HepG2 (cell line): ENCODE data around the gene CDX1. TPM values are rescaled to one million over a fixed set of nuclear protein-coding genes. Genes with fewer than 3 reads are reported as not detected.
A peak's percentile ranks its signal among the peaks of the same experiment; 100 is the strongest.

ENCODE experiments used
- ATF6 ChIP-seq: sonication (generic); formaldehyde crosslinking; conservative IDR thresholded peaks from 2 replicates; pipeline ENCODE4 v1.4.0; 2020; ENCODE audit warnings: missing genetic modification reagents
- CERS6 ChIP-seq: sonication (generic); formaldehyde crosslinking; IDR thresholded peaks from 2 replicates; pipeline ENCODE4 v1.5.0; 2020; ENCODE audit warnings: missing genetic modification reagents
- GMEB1 ChIP-seq: sonication (generic); formaldehyde crosslinking; IDR thresholded peaks from 2 replicates; pipeline ENCODE4 v1.5.1; 2020; ENCODE audit warnings: missing genetic modification reagents, mild to moderate bottlenecking, borderline replicate concordance
- GZF1 ChIP-seq: sonication (generic); formaldehyde crosslinking; IDR thresholded peaks from 2 replicates; pipeline ENCODE4 v1.5.1; 2020; ENCODE audit warnings: mild to moderate bottlenecking, missing genetic modification reagents
- KLF6 ChIP-seq: IDR thresholded peaks from 2 replicates; pipeline ENCODE4 v1.8.0; 2016; ENCODE audit warnings: missing biosample characterization, missing genetic modification reagents
- MED13 ChIP-seq: sonication (generic); formaldehyde crosslinking; IDR thresholded peaks from 2 replicates; pipeline ENCODE4 v1.5.0; 2020; ENCODE audit warnings: missing genetic modification reagents
- RCOR2 ChIP-seq: IDR thresholded peaks from 2 replicates; pipeline ENCODE4 v1.6.1; 2016; ENCODE audit warnings: missing biosample characterization, missing genetic modification reagents
- SNAPC5 ChIP-seq: sonication (generic); formaldehyde crosslinking; IDR thresholded peaks from 2 replicates; pipeline ENCODE4 v1.8.1; 2023; ENCODE audit warnings: mild to moderate bottlenecking, missing genetic modification reagents, borderline replicate concordance
- THRA ChIP-seq: sonication (generic); formaldehyde crosslinking; IDR thresholded peaks from 2 replicates; pipeline ENCODE4 v1.4.0; 2020; ENCODE audit warnings: missing genetic modification reagents, borderline replicate concordance
- ZC3H13 ChIP-seq: sonication (generic); formaldehyde crosslinking; IDR thresholded peaks from 2 replicates; pipeline ENCODE4 v1.8.1; 2023; ENCODE audit warnings: mild to moderate bottlenecking, missing genetic modification reagents, moderate library complexity
- ZNF18 ChIP-seq: sonication (generic); formaldehyde crosslinking; IDR thresholded peaks from 2 replicates; pipeline ENCODE4 v1.8.0; 2022; ENCODE audit warnings: mild to moderate bottlenecking, missing genetic modification reagents; ENCODE audit not compliant: insufficient replicate concordance
- ZNF331 ChIP-seq: sonication (generic); formaldehyde crosslinking; IDR thresholded peaks from 2 replicates; pipeline ENCODE4 v1.4.0; 2020; ENCODE audit warnings: missing genetic modification reagents
- ZNF354B ChIP-seq: sonication (generic); formaldehyde crosslinking; IDR thresholded peaks from 2 replicates; pipeline ENCODE4 v1.8.0; 2022; ENCODE audit warnings: mild to moderate bottlenecking, missing genetic modification reagents
- ZNF367 ChIP-seq: sonication (generic); formaldehyde crosslinking; IDR thresholded peaks from 2 replicates; pipeline ENCODE4 v1.4.0; 2020; ENCODE audit warnings: missing genetic modification reagents, borderline replicate concordance
- ZNF75D ChIP-seq: sonication (generic); formaldehyde crosslinking; IDR thresholded peaks from 2 replicates; pipeline ENCODE4 v1.8.1; 2023; ENCODE audit warnings: missing genetic modification reagents, mild to moderate bottlenecking, borderline replicate concordance
- ZNF883 ChIP-seq: sonication (generic); formaldehyde crosslinking; IDR thresholded peaks from 2 replicates; pipeline ENCODE4 v1.5.1; 2020; ENCODE audit warnings: mild to moderate bottlenecking, missing genetic modification reagents; ENCODE audit errors: not compliant biosample characterization
- ZZZ3 ChIP-seq: sonication (generic); formaldehyde crosslinking; IDR thresholded peaks from 2 replicates; pipeline ENCODE4 v1.4.0; 2020; ENCODE audit warnings: missing genetic modification reagents, mild to moderate bottlenecking, borderline replicate concordance
- polyA plus RNA-seq, 8 experiments: library from polyadenylated mRNA; depleted of rRNA in 3 of 8; stranded (reverse) in 7 of 8; unstranded in 1 of 8; fragments of >200 nt; fragmentation: Illumina TruSeq in 4 of 8; extraction: Trizol in 4 of 8; gene quantifications; 2 replicates each; pipeline versions ENCODE4 v1.2.1 to v1.2.3, GENCODE V29; 2011 to 2016; ENCODE audit warnings: low read depth in 4 of 8, missing spikeins in 1 of 8, mixed read lengths in 1 of 8; ENCODE audit not compliant: insufficient read depth in 1 of 8
- total RNA-seq, 5 experiments: library from RNA; depleted of rRNA; stranded (reverse); fragments of >200 nt; fragmentation: Illumina TruSeq; extraction: Trizol; gene quantifications; 2 replicates each; pipeline ENCODE4 v1.2.3, GENCODE V29; 2016; ENCODE audit warnings: low read depth in 1 of 5

The CDX1 gene
- total and polyA plus RNA-seq, 2 of the 13 experiments (the other 11 are each of a cell fraction or from before 2014, with no cell fraction given), result not detected

- TF ChIP-seq SNAPC5 (CRISPR knock-in tag) (no peak), ZNF354B (CRISPR knock-in tag) (no peak), ZNF367 (CRISPR knock-in tag) (no peak), RCOR2 (CRISPR knock-in tag) (peak; percentile 62), CERS6 (CRISPR knock-in tag) (no peak), KLF6 (peak; percentile 68; the same call in 1 of the 2 replicates), ATF6 (CRISPR knock-in tag) (no peak), ZC3H13 (CRISPR knock-in tag) (peak; percentile 78; the same call in 1 of the 2 replicates), ZNF18 (CRISPR knock-in tag) (no peak), GMEB1 (CRISPR knock-in tag) (peak; percentile 67), ZNF331 (CRISPR knock-in tag) (peak; percentile 93), ZZZ3 (CRISPR knock-in tag) (no peak; the same call in 1 of the 2 replicates), GZF1 (CRISPR knock-in tag) (no peak), MED13 (no peak), ZNF75D (no peak), THRA (peak; percentile 86), ZNF883 (CRISPR knock-in tag) (peak; percentile 29)
Observed at GRCh38 chr5:150137168-150137957, 29.2 kb upstream of the CDX1 start (continued).
